ENCODE data around the gene RIC8B. TPM values are rescaled to one million over a fixed set of nuclear protein-coding genes. Genes with fewer than 3 reads are reported as not detected.

Gene RIC8B
- total RNA-seq, 4 donors from 2014 or later, result 15.1 to 24.9 (median 21.6) TPM

DNA sequence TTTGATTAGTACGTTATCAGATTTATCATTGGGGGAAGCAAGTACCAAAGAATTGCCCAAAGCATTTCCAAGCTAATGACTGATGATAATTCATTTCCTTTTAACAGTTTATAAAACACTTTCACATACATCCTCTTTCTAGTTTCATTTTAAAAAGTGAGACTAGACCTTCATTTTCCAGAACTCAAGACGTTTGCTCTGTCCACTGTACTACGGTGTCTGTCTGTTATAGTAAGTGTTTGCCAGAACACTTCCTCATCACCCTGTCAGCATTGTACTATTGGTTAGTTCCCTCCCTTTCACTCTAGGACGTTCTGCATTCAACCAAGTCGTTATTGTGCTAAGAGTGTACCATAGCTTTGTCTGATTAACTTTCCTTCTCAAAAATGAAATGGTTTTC, 99.5 kb downstream of the RIC8B start:
- Histone ChIP-seq H3K27ac (no peak overlapping the region), H3K4me3 (no peak overlapping the region), H3K27me3 (no peaks in the 10 kb centered on the region), H3K9me3 (no peaks in the 10 kb centered on the region), H3K36me3 (peaks cover 0 to 16% (median 0%) of the 10 kb centered on the region in 3 donors), H3K4me1 (peaks cover 0 to 4% (median 0%) of the 10 kb centered on the region in 4 donors)
- 76 to 81% methylated on average over 5 of the region's 5 CpGs for WGBS, 2 donors
- DNase-seq (ENCODE audit: low spot score in 2 of 2), result no peak
- TF ChIP-seq, protein P1, sequence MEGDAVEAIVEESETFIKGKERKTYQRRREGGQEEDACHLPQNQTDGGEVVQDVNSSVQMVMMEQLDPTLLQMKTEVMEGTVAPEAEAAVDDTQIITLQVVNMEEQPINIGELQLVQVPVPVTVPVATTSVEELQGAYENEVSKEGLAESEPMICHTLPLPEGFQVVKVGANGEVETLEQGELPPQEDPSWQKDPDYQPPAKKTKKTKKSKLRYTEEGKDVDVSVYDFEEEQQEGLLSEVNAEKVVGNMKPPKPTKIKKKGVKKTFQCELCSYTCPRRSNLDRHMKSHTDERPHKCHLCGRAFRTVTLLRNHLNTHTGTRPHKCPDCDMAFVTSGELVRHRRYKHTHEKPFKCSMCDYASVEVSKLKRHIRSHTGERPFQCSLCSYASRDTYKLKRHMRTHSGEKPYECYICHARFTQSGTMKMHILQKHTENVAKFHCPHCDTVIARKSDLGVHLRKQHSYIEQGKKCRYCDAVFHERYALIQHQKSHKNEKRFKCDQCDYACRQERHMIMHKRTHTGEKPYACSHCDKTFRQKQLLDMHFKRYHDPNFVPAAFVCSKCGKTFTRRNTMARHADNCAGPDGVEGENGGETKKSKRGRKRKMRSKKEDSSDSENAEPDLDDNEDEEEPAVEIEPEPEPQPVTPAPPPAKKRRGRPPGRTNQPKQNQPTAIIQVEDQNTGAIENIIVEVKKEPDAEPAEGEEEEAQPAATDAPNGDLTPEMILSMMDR (IDR thresholded peaks at IDR 0.05), result no peak
- TF ChIP-seq POLR2A (IDR thresholded peaks at IDR 0.05) (no peak), EP300 (IDR thresholded peaks at IDR 0.05) (no peak)

DNA sequence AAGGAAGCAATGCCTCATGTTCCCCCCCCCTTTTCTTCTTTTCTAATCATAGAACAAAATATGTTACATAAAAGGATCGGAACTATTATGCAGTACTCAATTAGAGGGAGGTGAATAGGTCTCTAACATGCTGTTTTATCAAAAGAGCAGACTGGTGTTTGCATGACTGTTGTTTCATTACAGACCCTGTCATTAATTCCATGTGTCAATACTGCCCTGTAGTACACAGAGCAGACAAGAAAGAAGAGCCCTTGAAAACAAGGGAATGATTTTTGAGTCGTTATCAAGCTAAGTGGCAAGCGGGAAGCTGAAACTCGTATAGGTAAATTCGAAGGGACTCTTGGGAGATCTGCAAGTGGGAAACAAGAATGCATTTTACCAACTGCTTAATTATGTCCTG, 104.3 kb downstream of the RIC8B start:
- Histone ChIP-seq H3K4me3 (no peak overlapping the region), H3K9me3 (no peaks in the 10 kb centered on the region), H3K4me1 (no peaks in the 10 kb centered on the region), H3K36me3 (peaks cover 0 to 55% (median 0%) of the 10 kb centered on the region in 3 donors), H3K27me3 (no peaks in the 10 kb centered on the region), H3K27ac (no peak overlapping the region)
- no peak for TF ChIP-seq POLR2A (IDR thresholded peaks at IDR 0.05)
- TF ChIP-seq EP300 (IDR thresholded peaks at IDR 0.05), result no peak
- TF ChIP-seq, protein P1 (IDR thresholded peaks at IDR 0.05), result no peak
- WGBS, 2 donors, result 73 to 76% methylated on average over 5 of the region's 5 CpGs
- no peak for DNase-seq (ENCODE audit: low spot score in 2 of 2)

- no peak for TF ChIP-seq POLR2A (IDR thresholded peaks at IDR 0.05)
- TF ChIP-seq, protein P1 (IDR thresholded peaks at IDR 0.05), result no peak
- no peak for TF ChIP-seq EP300 (IDR thresholded peaks at IDR 0.05)
- DNase-seq (ENCODE audit: low spot score in 2 of 2), result no peak
- Histone ChIP-seq H3K27me3 (no peaks in the 10 kb centered on the region), H3K9me3 (no peaks in the 10 kb centered on the region), H3K4me1 (no peaks in the 10 kb centered on the region), H3K4me3 (no peak overlapping the region), H3K36me3 (peaks cover 0 to 54% (median 0%) of the 10 kb centered on the region in 3 donors), H3K27ac (no peak overlapping the region)
- 81 to 83% methylated on average over 5 of the region's 5 CpGs for WGBS, 2 donors
Observed at GRCh38 chr12:106879612-106880011, 105.1 kb downstream of the RIC8B start.

- H3K27me3 ChIP-seq, result no peaks in the 10 kb centered on the region
- 93 to 94% methylated on average over 1 of the region's 1 CpG for whole genome bisulfite sequencing, 2 donors
Observed at GRCh38 chr12:106883426-106883825, 108.9 kb downstream of the RIC8B start.

DNA sequence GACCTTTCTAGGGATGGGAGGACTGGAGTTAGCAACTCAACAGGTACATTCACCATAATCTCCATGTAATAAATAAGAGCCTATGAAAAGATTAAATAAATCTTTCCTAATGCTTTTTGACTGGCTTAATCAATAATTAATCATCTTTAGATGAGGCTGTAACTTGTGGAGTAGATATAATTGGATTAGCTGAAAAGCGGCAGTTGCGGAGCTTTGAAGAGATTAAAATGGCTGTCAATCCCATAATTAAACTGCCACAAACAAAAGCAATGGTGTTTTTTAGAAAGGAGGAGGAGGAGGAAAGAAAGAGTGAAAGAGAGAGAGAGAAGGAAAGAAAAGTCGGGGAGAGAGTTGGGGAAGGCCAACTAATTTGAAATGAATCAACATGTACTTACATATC, 110.5 kb downstream of the RIC8B start:
- H3K27ac ChIP-seq, result no peak overlapping the region
- 94 to 95% methylated on average over 3 of the region's 3 CpGs for WGBS, 2 donors
- no peaks in the 10 kb centered on the region for H3K27me3 ChIP-seq
- no peaks in the 10 kb centered on the region for H3K9me3 ChIP-seq
- H3K4me1 ChIP-seq, result no peaks in the 10 kb centered on the region
- TF ChIP-seq EP300 (IDR thresholded peaks at IDR 0.05) (no peak), POLR2A (IDR thresholded peaks at IDR 0.05) (no peak)
- TF ChIP-seq, protein P1 (IDR thresholded peaks at IDR 0.05), result no peak
- H3K4me3 ChIP-seq, result no peak overlapping the region
- peaks cover 0 to 66% (median 0%) of the 10 kb centered on the region in 3 donors for H3K36me3 ChIP-seq
- no peak for DNase-seq (ENCODE audit: low spot score in 2 of 2)

More at GRCh38 chr12:106883426-106883825, 108.9 kb downstream of the RIC8B start:
- no peak for DNase-seq (ENCODE audit: low spot score in 2 of 2)
- no peaks in the 10 kb centered on the region for H3K9me3 ChIP-seq
- H3K4me3 ChIP-seq, result no peak overlapping the region
- peaks cover 0 to 76% (median 0%) of the 10 kb centered on the region in 3 donors for H3K36me3 ChIP-seq
- H3K4me1 ChIP-seq, result no peaks in the 10 kb centered on the region
- TF ChIP-seq, protein P1 (IDR thresholded peaks at IDR 0.05), result no peak
- TF ChIP-seq EP300 (IDR thresholded peaks at IDR 0.05), result no peak
- TF ChIP-seq POLR2A (IDR thresholded peaks at IDR 0.05), result no peak
- no peak overlapping the region for H3K27ac ChIP-seq

All from tibial nerve (tissue), 4 donors.